Measurements from ENCODE around the gene UGT1A1. TPM values are rescaled to one million over a fixed set of nuclear protein-coding genes. Genes with fewer than 3 reads are reported as not detected.

UGT1A1 gene
- total and polyA plus RNA-seq, 2 of the 13 experiments (the other 11 are each of a cell fraction or from before 2014, with no cell fraction given) = 0.69 to 0.75 TPM

DNA sequence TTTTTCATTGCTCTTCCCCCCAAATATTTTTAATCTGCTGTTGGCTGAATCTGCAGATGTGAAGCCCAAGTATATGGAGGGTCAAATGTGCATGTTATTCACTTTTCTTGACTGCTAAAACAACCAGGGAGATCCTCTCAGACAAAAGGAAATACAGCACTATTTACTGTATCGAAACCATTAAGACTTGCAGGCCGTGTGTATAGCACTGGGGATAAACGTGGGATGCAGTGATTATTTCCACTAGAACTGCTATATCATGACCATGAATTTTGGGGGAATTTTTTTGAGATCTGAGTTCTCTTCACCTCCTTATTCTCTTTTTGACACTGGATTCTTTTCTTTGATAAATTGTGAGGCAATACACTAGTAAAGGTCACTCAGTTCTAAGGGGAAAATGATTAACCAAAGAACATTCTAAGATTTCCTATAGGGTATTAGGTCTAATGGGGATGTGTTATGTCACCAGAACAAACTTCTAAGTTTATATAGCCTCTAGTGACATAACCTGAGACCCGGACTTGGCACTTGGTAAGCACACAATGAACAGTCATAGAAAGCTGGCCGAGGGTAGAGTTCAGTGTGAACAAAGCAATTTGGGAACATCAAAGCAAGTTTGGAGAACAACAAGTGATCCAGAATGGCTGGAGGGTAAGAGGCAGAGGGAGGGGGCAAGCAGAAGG lies 14.9 kb upstream of the UGT1A1 start (continued):
- TF ChIP-seq CCAR2 (optimal IDR thresholded peaks at IDR 0.05; ENCODE audit: low read depth, low read length) (no peak), MTA3 (CRISPR knock-in tag; IDR thresholded peaks at IDR 0.05) (no peak), PITX1 (CRISPR knock-in tag; IDR thresholded peaks at IDR 0.05) (peak; percentile 98), HOXA3 (CRISPR knock-in tag; IDR thresholded peaks at IDR 0.05) (peak; percentile 47; the same call in 1 of the 2 replicates), ZNF326 (CRISPR knock-in tag; IDR thresholded peaks at IDR 0.05; ENCODE audit: borderline replicate concordance) (no peak), ELF1 (CRISPR knock-in tag; IDR thresholded peaks at IDR 0.05) (peak; percentile 50), RFX3 (CRISPR knock-in tag; IDR thresholded peaks at IDR 0.05) (no peak), MEIS2 (CRISPR knock-in tag; IDR thresholded peaks at IDR 0.05) (peak; percentile 89), ZFP1 (CRISPR knock-in tag; IDR thresholded peaks at IDR 0.05) (peak; percentile 62; the same call in 1 of the 2 replicates), BRCA1 (CRISPR knock-in tag; IDR thresholded peaks at IDR 0.05) (peak; percentile 70; the same call in 1 of the 2 replicates), BORCS8-MEF2B (CRISPR knock-in tag; IDR thresholded peaks at IDR 0.05) (peak; percentile 60; the same call in 1 of the 2 replicates), ZNF563 (CRISPR knock-in tag; IDR thresholded peaks at IDR 0.05) (no peak), MAX (IDR thresholded peaks at IDR 0.05) (peak; percentile 37; the same call in 1 of the 2 replicates), PHF5A (CRISPR knock-in tag; IDR thresholded peaks at IDR 0.05; ENCODE audit: low read depth, unreplicated experiment) (peak; percentile 68), NR2C2 (CRISPR knock-in tag; IDR thresholded peaks at IDR 0.05; ENCODE audit: borderline replicate concordance) (peak; percentile 82), FOXK2 (IDR thresholded peaks at IDR 0.05) (peak; percentile 82), DPF2 (CRISPR knock-in tag; IDR thresholded peaks at IDR 0.05; ENCODE audit: borderline replicate concordance, low read depth) (peak; percentile 88; the same call in 1 of the 2 replicates), KDM5B (CRISPR knock-in tag; IDR thresholded peaks at IDR 0.05; ENCODE audit: borderline replicate concordance) (no peak), HOMEZ (CRISPR knock-in tag; IDR thresholded peaks at IDR 0.05; ENCODE audit: low read depth) (peak; percentile 61; the same call in 1 of the 2 replicates), HMG20A (CRISPR knock-in tag; IDR thresholded peaks at IDR 0.05; ENCODE audit: borderline replicate concordance) (peak; percentile 98), ZSCAN31 (CRISPR knock-in tag; IDR thresholded peaks at IDR 0.05; ENCODE audit: low read depth) (peak; percentile 59; the same call in 1 of the 2 replicates), ERF (CRISPR knock-in tag; IDR thresholded peaks at IDR 0.05) (peak; percentile 98)
- TF ChIP-seq, protein P1, sequence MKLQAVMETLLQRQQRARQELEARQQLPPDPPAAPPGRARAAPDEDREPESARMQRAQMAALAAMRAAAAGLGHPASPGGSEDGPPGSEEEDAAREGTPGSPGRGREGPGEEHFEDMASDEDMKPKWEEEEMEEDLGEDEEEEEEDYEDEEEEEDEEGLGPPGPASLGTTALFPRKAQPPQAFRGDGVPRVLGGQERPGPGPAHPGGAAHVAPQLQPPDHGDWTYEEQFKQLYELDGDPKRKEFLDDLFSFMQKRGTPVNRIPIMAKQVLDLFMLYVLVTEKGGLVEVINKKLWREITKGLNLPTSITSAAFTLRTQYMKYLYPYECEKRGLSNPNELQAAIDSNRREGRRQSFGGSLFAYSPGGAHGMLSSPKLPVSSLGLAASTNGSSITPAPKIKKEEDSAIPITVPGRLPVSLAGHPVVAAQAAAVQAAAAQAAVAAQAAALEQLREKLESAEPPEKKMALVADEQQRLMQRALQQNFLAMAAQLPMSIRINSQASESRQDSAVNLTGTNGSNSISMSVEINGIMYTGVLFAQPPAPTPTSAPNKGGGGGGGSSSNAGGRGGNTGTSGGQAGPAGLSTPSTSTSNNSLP (IDR thresholded peaks at IDR 0.05; ENCODE audit: low read depth, low read length) = peak; percentile 95
- TF ChIP-seq, protein P2, sequence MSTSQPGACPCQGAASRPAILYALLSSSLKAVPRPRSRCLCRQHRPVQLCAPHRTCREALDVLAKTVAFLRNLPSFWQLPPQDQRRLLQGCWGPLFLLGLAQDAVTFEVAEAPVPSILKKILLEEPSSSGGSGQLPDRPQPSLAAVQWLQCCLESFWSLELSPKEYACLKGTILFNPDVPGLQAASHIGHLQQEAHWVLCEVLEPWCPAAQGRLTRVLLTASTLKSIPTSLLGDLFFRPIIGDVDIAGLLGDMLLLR (CRISPR knock-in tag; IDR thresholded peaks at IDR 0.05) = no peak
- TF ChIP-seq, protein P3, sequence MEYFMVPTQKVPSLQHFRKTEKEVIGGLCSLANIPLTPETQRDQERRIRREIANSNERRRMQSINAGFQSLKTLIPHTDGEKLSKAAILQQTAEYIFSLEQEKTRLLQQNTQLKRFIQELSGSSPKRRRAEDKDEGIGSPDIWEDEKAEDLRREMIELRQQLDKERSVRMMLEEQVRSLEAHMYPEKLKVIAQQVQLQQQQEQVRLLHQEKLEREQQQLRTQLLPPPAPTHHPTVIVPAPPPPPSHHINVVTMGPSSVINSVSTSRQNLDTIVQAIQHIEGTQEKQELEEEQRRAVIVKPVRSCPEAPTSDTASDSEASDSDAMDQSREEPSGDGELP (IDR thresholded peaks at IDR 0.05; ENCODE audit: borderline replicate concordance, low read depth) = peak; percentile 71; the same call in 1 of the 2 replicates
